ENCODE results near the gene USP48. TPM values are rescaled to one million over a fixed set of nuclear protein-coding genes. Genes with fewer than 3 reads are reported as not detected.

USP48 gene
- total RNA-seq, 1 donor from 2014 or later, result 56.4 TPM

DNA sequence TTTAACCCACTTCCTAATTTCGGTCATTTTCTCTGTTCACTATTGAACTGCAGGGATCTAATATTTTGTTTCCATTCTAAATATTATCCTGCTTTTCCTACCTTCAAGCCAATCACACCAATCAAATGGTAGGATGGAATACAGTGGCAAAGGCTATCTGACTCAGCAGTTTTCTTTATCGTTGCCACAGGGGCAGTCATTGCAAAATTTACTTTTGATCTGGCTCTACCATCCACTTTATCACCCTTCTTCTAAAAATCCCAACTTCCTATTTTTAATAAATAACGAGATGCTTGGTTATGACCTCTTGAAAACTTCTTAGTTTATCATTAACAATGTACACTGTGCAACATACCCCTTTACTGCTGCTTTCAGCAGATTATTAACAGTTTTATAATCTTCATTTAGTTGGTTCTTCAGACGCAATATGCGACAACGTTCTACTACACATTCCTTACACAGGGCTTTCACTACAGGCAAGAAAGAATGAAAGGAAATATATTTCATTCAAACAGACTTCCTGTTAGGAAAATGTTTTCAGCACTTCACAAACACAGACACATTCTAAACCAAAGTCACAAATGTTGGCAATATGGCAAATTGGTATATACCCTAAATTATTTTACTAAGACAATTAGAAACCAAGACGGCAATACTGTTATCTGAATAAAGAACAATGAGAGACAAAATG is 61.5 kb downstream of the USP48 start:
- H3K9me3 ChIP-seq, result no peaks in the 10 kb centered on the region
- no peak overlapping the region for H3K27ac ChIP-seq
- no peak for TF ChIP-seq CTCF (IDR thresholded peaks at IDR 0.05)
- peaks cover 85% of the 10 kb centered on the region for H3K36me3 ChIP-seq
- intact Hi-C loops (cut with DNase I), result no loop called here
- H3K4me3 ChIP-seq, result no peak overlapping the region
- no peak for ATAC-seq
- DNase-seq, result no peak
- H3K27me3 ChIP-seq, result no peaks in the 10 kb centered on the region
- no peaks in the 10 kb centered on the region for H3K4me1 ChIP-seq

- intact Hi-C loops (cut with DNase I), result no loop called here
- peaks cover 92% of the 10 kb centered on the region for H3K36me3 ChIP-seq
- no peaks in the 10 kb centered on the region for H3K27me3 ChIP-seq
- no peak overlapping the region for H3K4me3 ChIP-seq
- H3K4me1 ChIP-seq, result no peaks in the 10 kb centered on the region
- no peak overlapping the region for H3K27ac ChIP-seq
- H3K9me3 ChIP-seq, result no peaks in the 10 kb centered on the region
- DNase-seq (no peak), ATAC-seq (no peak)
- TF ChIP-seq CTCF (IDR thresholded peaks at IDR 0.05), result no peak
Measured at GRCh38 chr1:21716169-21716568, 66.8 kb downstream of the USP48 start.

- no peak for TF ChIP-seq CTCF (IDR thresholded peaks at IDR 0.05)
- peaks cover 72% of the 10 kb centered on the region for H3K36me3 ChIP-seq
- no peak for ATAC-seq
- H3K27me3 ChIP-seq, result no peaks in the 10 kb centered on the region
- intact Hi-C loops (cut with DNase I), result no loop called here
- no peaks in the 10 kb centered on the region for H3K9me3 ChIP-seq
- H3K4me3 ChIP-seq, result no peak overlapping the region
- no peak overlapping the region for H3K27ac ChIP-seq
- H3K4me1 ChIP-seq, result no peaks in the 10 kb centered on the region
- no peak for DNase-seq
Measured at GRCh38 chr1:21707891-21708290, 75.1 kb downstream of the USP48 start.

GRCh38 chr1:21707086-21707840 is 75.7 kb downstream of the USP48 start:
- H3K36me3 ChIP-seq, result peaks cover 72% of the 10 kb centered on the region
- no peaks in the 10 kb centered on the region for H3K9me3 ChIP-seq
- intact Hi-C loops (cut with DNase I), result no loop called here
- DNase-seq (no peak), ATAC-seq (no peak)
- H3K27me3 ChIP-seq, result no peaks in the 10 kb centered on the region
- H3K4me1 ChIP-seq, result no peaks in the 10 kb centered on the region
- no peak overlapping the region for H3K4me3 ChIP-seq
- TF ChIP-seq CTCF (IDR thresholded peaks at IDR 0.05), result no peak
- no peak overlapping the region for H3K27ac ChIP-seq

DNA sequence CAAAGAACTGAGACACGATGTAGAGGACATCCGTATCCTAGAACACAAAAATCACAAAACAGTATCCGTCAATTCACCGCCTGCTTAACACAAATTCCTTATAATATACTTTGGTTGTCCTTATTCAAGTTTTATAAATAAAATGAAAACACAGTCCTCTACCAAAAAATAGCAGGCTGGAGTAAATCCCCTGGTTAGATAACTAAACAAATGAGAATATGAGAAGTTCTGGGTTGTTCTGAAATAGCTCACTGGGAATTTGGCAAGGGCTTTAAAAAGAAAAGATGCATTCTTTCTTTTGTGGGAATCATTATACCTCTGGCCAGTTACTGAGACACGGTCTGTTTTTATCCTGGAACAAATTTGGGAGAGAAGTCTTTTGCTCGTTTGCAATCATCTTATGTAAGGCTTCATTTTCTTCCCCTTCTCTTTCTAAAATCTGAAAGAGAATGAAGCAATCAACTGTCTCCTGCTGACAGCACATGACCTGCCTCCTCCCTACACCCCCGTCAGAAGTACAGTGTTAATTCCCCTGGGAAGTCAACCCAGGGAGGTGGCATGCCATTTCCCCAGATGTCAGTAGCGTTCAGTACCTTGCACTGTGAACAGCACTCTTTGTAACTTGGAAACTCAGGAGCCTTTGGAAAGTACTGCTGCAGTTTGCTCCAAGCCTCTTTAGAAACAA is 76.7 kb downstream of the USP48 start:
- Histone ChIP-seq H3K36me3 (peaks cover 73% of the 10 kb centered on the region), H3K27ac (no peak overlapping the region), H3K4me1 (no peaks in the 10 kb centered on the region), H3K27me3 (no peaks in the 10 kb centered on the region), H3K4me3 (no peak overlapping the region), H3K9me3 (no peaks in the 10 kb centered on the region)
- ATAC-seq, result peak; percentile 76
- intact Hi-C loops (cut with DNase I), result no loop called here
- no peak for TF ChIP-seq CTCF (IDR thresholded peaks at IDR 0.05)
- DNase-seq, result no peak

Data from upper lobe of right lung (tissue), 1 donor.